NCI-H2081 treated with DMSO at 0.1 percent for 48 hours (cell line): ENCODE data around the gene CDKL1.

Experiments used
- DNase-seq: peaks from one replicate; lab custom pipeline; 2025; lab: John Stamatoyannopoulos, UW

CDKL1 gene

DNA sequence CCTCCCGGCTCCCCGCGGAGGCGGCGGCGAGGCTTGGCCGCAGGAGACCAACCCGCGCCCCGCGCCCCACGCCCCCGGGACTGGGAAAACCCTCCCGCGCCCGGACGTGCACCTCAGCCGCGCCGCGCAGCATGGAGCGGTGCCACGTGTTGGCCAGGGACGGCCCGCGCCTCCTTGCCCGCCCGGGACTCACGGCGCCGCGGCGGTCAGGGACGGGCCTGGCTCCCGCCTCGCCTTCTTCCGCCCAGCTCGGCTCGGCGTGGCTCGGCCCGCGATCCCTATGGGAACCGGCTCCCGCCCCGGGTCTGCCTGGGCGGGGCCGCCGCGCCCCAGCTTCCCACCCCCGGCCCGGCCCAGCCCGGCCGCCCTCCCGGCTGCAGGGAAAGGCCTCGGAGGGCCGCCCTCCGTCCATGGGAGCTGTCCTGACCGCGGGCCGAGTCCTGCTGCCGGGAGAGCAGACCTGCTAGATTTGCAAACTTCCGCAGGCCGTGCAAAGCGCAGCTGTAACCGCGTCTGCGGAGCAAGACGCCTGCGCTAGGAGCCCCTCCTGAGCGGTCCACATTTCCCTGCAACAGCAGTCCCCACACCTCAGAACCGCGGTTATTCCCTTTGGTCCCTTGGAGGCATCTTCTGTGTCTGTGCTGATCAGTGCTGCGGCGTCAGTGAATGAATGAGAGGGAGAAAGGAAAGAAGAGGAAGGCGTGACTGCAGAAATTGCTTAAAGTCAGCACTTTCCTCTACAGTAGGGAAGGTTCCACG, at the start of gene CDKL1:
CDKL1 (minus strand) TSS at position 251 of the 759 bp plus-strand sequence. CDS start 1,013 bp downstream, outside the sequence.
- DNase-seq, result no peak

DNA sequence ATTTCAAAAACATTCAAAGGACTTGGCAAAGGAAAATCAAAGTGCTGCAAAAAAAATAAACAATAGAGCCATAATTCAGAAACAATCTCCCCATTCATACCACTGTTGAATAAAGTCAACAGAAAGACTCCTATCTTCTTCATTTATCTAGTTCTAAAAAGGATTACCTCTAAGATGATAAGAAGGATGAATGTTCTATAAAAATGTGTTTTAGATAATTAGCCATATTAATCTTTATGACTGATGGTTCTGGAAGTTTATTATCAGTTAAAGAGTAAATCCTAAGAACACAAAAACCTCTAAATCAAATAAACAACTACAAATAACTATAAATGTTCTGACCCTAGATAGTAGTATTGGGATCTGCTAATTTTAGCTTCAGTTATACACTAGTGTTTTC, 37.8 kb upstream of the CDKL1 start:
- no peak for DNase-seq

- DNase-seq, result no peak
Observed at GRCh38 chr14:50432131-50432530, 35.5 kb upstream of the CDKL1 start.

DNA sequence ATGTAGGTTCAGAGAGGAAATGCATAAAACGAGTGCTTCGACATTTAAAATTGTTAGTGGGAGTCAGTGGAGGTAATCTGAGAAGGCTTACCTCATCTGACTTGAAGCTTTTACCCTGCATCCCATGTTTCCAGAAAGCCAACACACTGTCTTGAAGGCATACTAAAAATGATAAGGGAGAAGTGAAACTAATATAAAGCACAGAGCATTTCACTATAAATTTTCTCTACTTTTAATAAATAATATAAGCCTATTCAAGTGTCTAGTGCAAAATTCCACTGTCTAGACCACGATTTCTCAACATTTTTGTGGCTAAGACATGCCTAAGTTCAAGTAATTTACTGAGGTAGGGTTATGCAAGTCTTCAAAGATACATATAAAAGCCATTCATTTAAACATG, 29.1 kb upstream of the CDKL1 start:
- no peak for DNase-seq

- no peak for DNase-seq
Observed at GRCh38 chr14:50425105-50425504, 28.4 kb upstream of the CDKL1 start.

GRCh38 chr14:50423529-50423928, 26.8 kb upstream of the CDKL1 start:
- no peak for DNase-seq

- DNase-seq, result no peak
Observed at GRCh38 chr14:50421499-50421898, 24.8 kb upstream of the CDKL1 start.

- no peak for DNase-seq
Observed at GRCh38 chr14:50417853-50418252, 21.2 kb upstream of the CDKL1 start.

DNA sequence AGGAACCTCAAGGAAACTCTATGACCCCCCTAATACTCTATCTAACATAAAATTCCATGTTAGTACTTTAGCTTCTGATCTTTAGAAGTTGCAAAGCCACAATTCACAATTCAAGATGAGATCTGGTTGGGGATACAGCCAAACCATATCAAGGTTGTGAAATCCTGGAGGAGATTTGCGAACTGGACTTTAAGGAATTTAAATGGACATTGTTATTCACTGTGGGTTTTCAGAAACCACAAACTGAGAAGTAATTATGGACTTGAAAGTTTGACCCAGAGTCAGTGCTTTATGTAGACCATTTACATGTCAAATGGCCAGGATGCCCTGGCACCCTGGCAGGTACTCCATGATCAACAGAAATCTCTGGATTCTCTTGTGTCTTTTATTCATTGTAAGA, 14.2 kb upstream of the CDKL1 start:
- no peak for DNase-seq

GRCh38 chr14:50410071-50410470, 13.4 kb upstream of the CDKL1 start:
- DNase-seq, result no peak

GRCh38 chr14:50407111-50407812, 10.6 kb upstream of the CDKL1 start:
- DNase-seq, result no peak

DNA sequence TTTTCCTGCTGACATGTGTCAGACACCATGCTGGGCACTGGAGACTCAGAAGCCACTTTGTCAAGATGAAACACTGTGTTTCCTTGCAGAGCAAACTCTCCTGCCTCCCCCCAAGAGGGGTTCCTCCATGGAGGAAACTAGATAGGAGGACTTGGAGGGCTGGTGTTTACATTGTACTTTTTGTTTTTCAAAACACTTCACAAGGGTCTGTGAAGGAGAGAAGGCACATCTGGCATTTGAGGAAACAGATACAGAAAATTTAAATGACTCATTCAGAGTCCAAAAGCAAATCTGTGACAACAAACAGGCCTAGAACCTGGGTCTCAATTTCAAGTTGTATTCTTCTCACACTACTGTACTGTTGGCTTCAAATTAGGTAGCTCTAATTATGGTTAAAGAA, 6.7 kb upstream of the CDKL1 start:
- no peak for DNase-seq

DNA sequence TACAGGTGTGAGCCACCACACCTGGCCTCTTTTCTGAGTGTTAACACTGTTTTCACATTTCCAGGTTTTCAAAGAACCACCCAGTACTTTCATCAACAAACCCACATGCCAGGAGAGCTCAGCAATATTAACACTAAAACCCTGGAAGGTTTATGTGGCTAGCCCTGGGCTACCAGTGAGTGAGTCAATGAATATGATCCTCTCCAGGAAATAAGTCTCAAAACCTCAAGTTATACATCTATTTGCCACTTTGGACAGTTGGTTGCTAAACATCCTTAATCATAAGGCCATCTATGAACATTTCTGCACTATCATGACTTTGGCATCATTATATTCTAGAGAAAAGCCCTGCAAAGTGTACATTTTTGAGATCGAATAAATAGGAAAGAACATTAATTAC, 6.3 kb upstream of the CDKL1 start:
- DNase-seq, result no peak

DNA sequence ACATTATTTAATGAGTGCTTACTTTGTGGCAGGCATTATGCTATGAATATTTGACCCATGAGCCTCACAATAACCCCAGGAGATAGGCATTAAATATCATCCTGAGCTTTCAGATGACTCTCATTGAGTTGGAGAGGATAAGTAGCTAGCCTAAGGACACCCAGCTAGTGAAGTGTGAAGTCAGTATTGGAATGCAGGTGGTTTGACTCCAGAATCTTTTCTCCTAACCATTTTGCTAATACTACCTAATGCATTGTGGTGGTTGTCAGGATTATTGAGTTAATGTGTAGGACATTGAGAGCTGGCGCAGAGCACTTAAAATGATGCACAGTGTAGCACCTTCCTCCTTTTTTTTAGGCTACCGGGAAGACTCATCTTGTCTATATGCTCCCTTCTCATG, 3.8 kb upstream of the CDKL1 start:
- no peak for DNase-seq

DNA sequence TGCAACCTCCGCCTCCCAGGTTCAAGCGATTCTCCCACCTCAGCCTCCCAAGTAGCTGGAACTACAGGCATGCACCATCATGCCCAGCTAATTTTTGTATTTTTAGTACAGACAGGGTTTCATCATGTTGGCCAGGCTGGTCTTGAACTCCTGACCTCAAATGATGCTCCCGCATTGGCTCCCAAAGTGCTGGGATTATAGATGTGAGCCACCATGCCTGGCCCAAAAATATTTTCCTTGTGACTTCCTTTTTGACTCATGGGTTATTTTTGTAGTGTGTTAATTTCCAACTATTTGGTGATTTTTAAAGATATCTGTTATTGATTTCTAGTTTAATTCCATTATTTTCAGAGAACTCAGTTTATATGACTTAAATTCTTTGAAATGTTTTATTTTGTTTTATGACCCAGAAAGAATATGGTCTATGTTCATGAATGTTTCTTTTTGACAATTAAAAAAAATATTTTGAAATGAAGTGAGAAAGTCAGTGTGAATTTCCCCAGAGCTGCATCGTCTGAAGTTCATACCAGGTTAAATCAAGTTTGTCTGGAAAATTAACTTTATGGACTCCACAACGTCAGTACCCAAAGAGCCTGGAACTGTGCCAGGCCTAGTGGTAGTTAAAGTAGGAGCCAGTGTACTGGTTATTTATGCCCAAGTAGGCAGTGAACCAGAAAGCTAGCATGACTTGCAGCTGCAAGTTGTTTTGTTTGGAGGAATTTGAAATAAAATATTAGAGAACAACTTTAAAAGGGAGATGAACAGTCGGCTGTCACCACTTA, 2.8 kb upstream of the CDKL1 start:
- no peak for DNase-seq

- no peak for DNase-seq
Observed at GRCh38 chr14:50398189-50398580, 1.5 kb upstream of the CDKL1 start.

GRCh38 chr14:50397390-50398188, 908 bp upstream of the CDKL1 start:
- DNase-seq, result no peak

DNA sequence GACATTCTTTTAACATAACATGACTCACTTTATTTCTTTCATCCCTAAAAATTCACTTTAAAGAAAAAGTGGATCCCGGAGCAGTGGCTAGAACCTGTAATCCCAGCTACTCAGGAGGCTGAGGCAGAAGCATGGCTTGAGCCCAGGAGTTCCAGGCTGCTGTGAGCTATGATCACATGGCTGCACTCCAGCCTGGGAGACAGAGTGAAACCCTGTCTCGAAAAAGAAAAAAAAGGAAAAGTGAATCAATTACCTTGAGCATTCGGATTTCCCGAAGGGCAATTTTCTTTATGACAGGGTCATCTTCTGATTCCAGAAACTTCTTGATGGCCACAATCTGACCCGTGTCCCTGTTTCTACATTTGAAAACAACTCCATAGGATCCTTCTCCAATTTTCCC, 1.2 kb downstream of the CDKL1 start:
- DNase-seq, result no peak

GRCh38 chr14:50394713-50395112, 2.0 kb downstream of the CDKL1 start:
- no peak for DNase-seq

GRCh38 chr14:50389668-50390441, 6.8 kb downstream of the CDKL1 start:
- no peak for DNase-seq

- DNase-seq, result no peak
Observed at GRCh38 chr14:50388256-50388931, 8.3 kb downstream of the CDKL1 start.
